Vagina (tissue), 2 donors: ENCODE results near the gene SREBF2.
A peak's percentile ranks its signal among the peaks of the same experiment; 100 is the strongest.

Experiments
- CTCF ChIP-seq, 3 experiments: fragments of 450-650 bp in 2 of 3; fragments of 200-600 bp in 1 of 3; sonication (generic) in 1 of 3; IDR thresholded peaks; one replicate each; pipeline ENCODE4 v1.5.1; 2017 to 2019; ENCODE audit warnings: antibody characterized with exemption in 3 of 3, mild to moderate bottlenecking in 2 of 3, moderate library complexity in 2 of 3
- POLR2A ChIP-seq, 2 donors: fragments of 450-650 bp; IDR thresholded peaks; one replicate each; pipeline ENCODE4 v1.6.1; 2017; ENCODE audit warnings: antibody characterized with exemption in 2 of 2, mild to moderate bottlenecking in 2 of 2, moderate library complexity in 2 of 2
- POLR2AphosphoS5 ChIP-seq, 2 donors: sonication (generic); formaldehyde crosslinking; IDR thresholded peaks; one replicate each; pipeline ENCODE4 v1.9.0; 2017; ENCODE audit warnings: antibody characterized with exemption in 2 of 2, mild to moderate bottlenecking in 2 of 2, low read depth in 1 of 2; ENCODE audit not compliant: insufficient read depth in 1 of 2

GRCh38 chr22:41800348-41801146 is 32.4 kb upstream of the SREBF2 start, which contains the start of gene CCDC134:
- TF ChIP-seq POLR2A (IDR thresholded peaks at IDR 0.05): no peak
- TF ChIP-seq CTCF (IDR thresholded peaks at IDR 0.05): peak in 1 of 3 experiments; percentile 13
- peak; percentile 39 to 91 for TF ChIP-seq POLR2AphosphoS5 (IDR thresholded peaks at IDR 0.05; ENCODE audit: insufficient read depth in 1 of 2, low read depth in 1 of 2)
